Activated CD4-positive, alpha-beta T cell treated with anti-CD3 and anti-CD28 coated beads, Interleukin-2, amount 10 ng/mL, durations not matched to agents 7 days and 5 days (primary cell): ENCODE measurements around the gene TFF1. TPM values are rescaled to one million over a fixed set of nuclear protein-coding genes. Genes with fewer than 3 reads are reported as not detected.
A peak's percentile ranks its signal among the peaks of the same experiment; 100 is the strongest.

ENCODE experiments used
- CTCF ChIA-PET: fragments of 350-600 bp; sonication (Branson Sonifier 250); formaldehyde crosslinking; loops from one replicate; lab custom pipeline; 2021; ENCODE audit warnings: antibody characterized with exemption; lab: Charles Lee
- POLR2A ChIA-PET: fragments of 350-600 bp; sonication (Branson Sonifier 250); formaldehyde crosslinking; loops from one replicate; lab custom pipeline; 2021; ENCODE audit warnings: antibody characterized with exemption; lab: Charles Lee
- DNase-seq: peaks from one replicate; pipeline ENCODE4 v3.0.0-alpha.2; 2020
- H3K27ac Mint-ChIP-seq: one replicate; pipeline ENCODE4 v1.8.0; 2021; ENCODE audit warnings: mild to moderate bottlenecking, moderate library complexity, mixed read lengths
- H3K27me3 Mint-ChIP-seq: one replicate; pipeline ENCODE4 v1.8.0; 2021; ENCODE audit warnings: mixed read lengths
- H3K36me3 Mint-ChIP-seq: one replicate; pipeline ENCODE4 v1.8.0; 2021; ENCODE audit warnings: low read depth, mixed read lengths
- H3K4me1 Mint-ChIP-seq: one replicate; pipeline ENCODE4 v1.8.0; 2021; ENCODE audit warnings: mixed read lengths
- H3K4me3 Mint-ChIP-seq: one replicate; pipeline ENCODE4 v1.8.0; 2021; ENCODE audit warnings: mild to moderate bottlenecking, moderate library complexity, mixed read lengths
- H3K9me3 Mint-ChIP-seq: one replicate; pipeline ENCODE4 v1.8.0; 2021; ENCODE audit warnings: mixed read lengths
- total RNA-seq, 2 experiments: library from RNA; stranded (reverse); gene quantifications; one replicate each; pipeline ENCODE4 v1.2.3, GENCODE V29; 2021

The TFF1 gene
- total RNA-seq, 2 experiments from 2014 or later, result not detected

GRCh38 chr21:42396799-42397745 lies 30.7 kb upstream of the TFF1 start:
- POLR2A ChIA-PET, result no interaction called here
- Mint-ChIP-seq H3K9me3 (peaks cover 11% of the 10 kb centered on the region), H3K4me1 (peaks cover 65% of the 10 kb centered on the region), H3K36me3 (peaks cover 23% of the 10 kb centered on the region), H3K4me3 (no peak overlapping the region), H3K27me3 (no peaks in the 10 kb centered on the region), H3K27ac (peak overlapping the region; percentile 33)
- DNase-seq, result no peak
- CTCF ChIA-PET, result interaction anchor here (0.9 to 1.2 kb wide), 3 partner anchors 8 to 22 kb away, joined by 3 to 4 read pairs (median 3); no protein-coding TSS in a partner anchor

GRCh38 chr21:42395905-42396651 lies 29.7 kb upstream of the TFF1 start, which contains the start of gene TMPRSS3:
TMPRSS3 (minus strand) TSS chr21:42396052; CDS start chr21:42395417, 635 bp downstream.
- POLR2A ChIA-PET, result interaction anchor here (0.6 kb wide), 1 partner anchor 45 kb away, joined by 3 read pairs; no protein-coding TSS in a partner anchor
- CTCF ChIA-PET, result no interaction called here
- H3K4me1 Mint-ChIP-seq, result peaks cover 66% of the 10 kb centered on the region
- no peaks in the 10 kb centered on the region for H3K27me3 Mint-ChIP-seq
- H3K4me3 Mint-ChIP-seq, result no peak within 1 kb of the TSS
- peaks cover 4% of the 10 kb centered on the region for H3K9me3 Mint-ChIP-seq
- H3K27ac Mint-ChIP-seq, result no peak within 1 kb of the TSS
- H3K36me3 Mint-ChIP-seq, result peaks cover 21% of the 10 kb centered on the region
- DNase-seq, result no peak

GRCh38 chr21:42395302-42395701 lies 29.0 kb upstream of the TFF1 start:
- no peaks in the 10 kb centered on the region for H3K27me3 Mint-ChIP-seq
- POLR2A ChIA-PET, result no interaction called here
- peaks cover 1% of the 10 kb centered on the region for H3K9me3 Mint-ChIP-seq
- no peak overlapping the region for H3K4me3 Mint-ChIP-seq
- no peak overlapping the region for H3K27ac Mint-ChIP-seq
- H3K4me1 Mint-ChIP-seq, result peaks cover 68% of the 10 kb centered on the region
- H3K36me3 Mint-ChIP-seq, result peaks cover 20% of the 10 kb centered on the region
- no peak for DNase-seq
- CTCF ChIA-PET, result no interaction called here

- no peaks in the 10 kb centered on the region for H3K27me3 Mint-ChIP-seq
- peaks cover 75% of the 10 kb centered on the region for H3K4me1 Mint-ChIP-seq
- peak overlapping the region; percentile 58 for H3K27ac Mint-ChIP-seq
- peak overlapping the region; percentile 1 for H3K4me3 Mint-ChIP-seq
- peaks cover 25% of the 10 kb centered on the region for H3K36me3 Mint-ChIP-seq
- no peak for DNase-seq
- ChIA-PET POLR2A (interaction anchor here (0.6 kb wide), 2 partner anchors 9 to 17 kb away, joined by 3 to 4 read pairs; no protein-coding TSS in a partner anchor), CTCF (interaction anchor here (1.0 to 1.8 kb wide), 4 partner anchors 11 to 28 kb away, joined by 3 to 7 read pairs (median 6); partner anchors contain the start of gene UBASH3A)
- no peaks in the 10 kb centered on the region for H3K9me3 Mint-ChIP-seq
These were observed 27.2 kb upstream of the TFF1 start for GRCh38 chr21:42393443-42393950.

GRCh38 chr21:42392731-42393442 lies 26.6 kb upstream of the TFF1 start:
- Mint-ChIP-seq H3K4me3 (peak overlapping the region; percentile 18), H3K27ac (peak overlapping the region; percentile 58), H3K9me3 (no peaks in the 10 kb centered on the region), H3K36me3 (peaks cover 30% of the 10 kb centered on the region), H3K4me1 (peaks cover 75% of the 10 kb centered on the region), H3K27me3 (no peaks in the 10 kb centered on the region)
- peak; percentile 37 for DNase-seq
- ChIA-PET CTCF (interaction anchor here (0.6 to 1.8 kb wide), 8 partner anchors 8 to 340 kb away, joined by 3 to 7 read pairs (median 4); partner anchors contain the start of gene UBASH3A), POLR2A (interaction anchor here (0.6 kb wide), 2 partner anchors 9 to 17 kb away, joined by 3 to 4 read pairs; no protein-coding TSS in a partner anchor)

- Mint-ChIP-seq H3K27ac (peak overlapping the region; percentile 28), H3K27me3 (no peaks in the 10 kb centered on the region), H3K36me3 (peaks cover 30% of the 10 kb centered on the region), H3K4me3 (no peak overlapping the region), H3K4me1 (peaks cover 79% of the 10 kb centered on the region), H3K9me3 (no peaks in the 10 kb centered on the region)
- POLR2A ChIA-PET, result no interaction called here
- no peak for DNase-seq
- CTCF ChIA-PET, result no interaction called here
These were observed 25.0 kb upstream of the TFF1 start for GRCh38 chr21:42391297-42391696.

- Mint-ChIP-seq H3K36me3 (peaks cover 32% of the 10 kb centered on the region), H3K4me3 (no peak overlapping the region), H3K9me3 (no peaks in the 10 kb centered on the region), H3K27me3 (no peaks in the 10 kb centered on the region), H3K4me1 (peaks cover 79% of the 10 kb centered on the region), H3K27ac (peak overlapping the region; percentile 73)
- ChIA-PET POLR2A (no interaction called here), CTCF (no interaction called here)
- no peak for DNase-seq
These were observed 24.4 kb upstream of the TFF1 start for GRCh38 chr21:42390696-42391095.

GRCh38 chr21:42390193-42390592 lies 23.9 kb upstream of the TFF1 start:
- H3K4me1 Mint-ChIP-seq, result peaks cover 83% of the 10 kb centered on the region
- peaks cover 35% of the 10 kb centered on the region for H3K36me3 Mint-ChIP-seq
- POLR2A ChIA-PET, result no interaction called here
- H3K27ac Mint-ChIP-seq, result no peak overlapping the region
- no peak overlapping the region for H3K4me3 Mint-ChIP-seq
- DNase-seq, result no peak
- CTCF ChIA-PET, result no interaction called here
- H3K9me3 Mint-ChIP-seq, result no peaks in the 10 kb centered on the region
- no peaks in the 10 kb centered on the region for H3K27me3 Mint-ChIP-seq

GRCh38 chr21:42389449-42389835 lies 23.1 kb upstream of the TFF1 start:
- Mint-ChIP-seq H3K36me3 (peaks cover 38% of the 10 kb centered on the region), H3K4me1 (peaks cover 86% of the 10 kb centered on the region), H3K27me3 (no peaks in the 10 kb centered on the region), H3K4me3 (no peak overlapping the region), H3K9me3 (no peaks in the 10 kb centered on the region), H3K27ac (peak overlapping the region; percentile 44)
- no peak for DNase-seq
- ChIA-PET CTCF (interaction anchor here (1.3 to 1.6 kb wide), 2 partner anchors 8 to 12 kb away, joined by 3 to 4 read pairs; no protein-coding TSS in a partner anchor), POLR2A (no interaction called here)

- H3K4me3 Mint-ChIP-seq, result peak overlapping the region; percentile 6
- no peaks in the 10 kb centered on the region for H3K9me3 Mint-ChIP-seq
- POLR2A ChIA-PET, result no interaction called here
- peaks cover 91% of the 10 kb centered on the region for H3K4me1 Mint-ChIP-seq
- DNase-seq, result no peak
- H3K27me3 Mint-ChIP-seq, result no peaks in the 10 kb centered on the region
- H3K27ac Mint-ChIP-seq, result peak overlapping the region; percentile 7
- CTCF ChIA-PET, result interaction anchor here (1.0 to 1.6 kb wide), 3 partner anchors 9 to 41 kb away, joined by 3 to 4 read pairs (median 3); no protein-coding TSS in a partner anchor
- peaks cover 43% of the 10 kb centered on the region for H3K36me3 Mint-ChIP-seq
These were observed 22.6 kb upstream of the TFF1 start for GRCh38 chr21:42388740-42389448.

GRCh38 chr21:42387843-42388340 lies 21.6 kb upstream of the TFF1 start:
- no peak for DNase-seq
- Mint-ChIP-seq H3K9me3 (no peaks in the 10 kb centered on the region), H3K4me1 (peaks cover 82% of the 10 kb centered on the region), H3K36me3 (peaks cover 43% of the 10 kb centered on the region), H3K27ac (no peak overlapping the region), H3K27me3 (no peaks in the 10 kb centered on the region), H3K4me3 (no peak overlapping the region)
- ChIA-PET CTCF (interaction anchor here (1.0 to 1.6 kb wide), 2 partner anchors 10 to 42 kb away, joined by 3 to 4 read pairs; no protein-coding TSS in a partner anchor), POLR2A (interaction anchor here (0.6 kb wide), 1 partner anchor 13 kb away, joined by 4 read pairs; no protein-coding TSS in a partner anchor)
